Cardiac septum (tissue), 1 donor: ENCODE data around the gene BTN1A1. TPM values are rescaled to one million over a fixed set of nuclear protein-coding genes. Genes with fewer than 3 reads are reported as not detected.
"Not testable (repeated sequence)": the region's sequence is repeated elsewhere in the genome, so short reads cannot be mapped to it uniquely, and the experiment has no call there.

Experiments used
- DNase-seq: peaks from one replicate; pipeline ENCODE4 v3.0.0-alpha.2; 2020; ENCODE audit warnings: low spot score
- intact Hi-C: fragments of 100-400 bp; cut with DNase I; formaldehyde crosslinking; loops from one replicate; pipeline ENCODE4 v1.14.0; 2022
- total RNA-seq: library from RNA; stranded (reverse); fragmentation: NEBNext Ultra II Directional; extraction: Animal tissue kit (Norgen Biotek cat#: 25700); gene quantifications from one replicate; pipeline ENCODE4 v1.2.1, GENCODE V29; 2021
- donor health status: DM: no; HTN: no; CAD: no.

The BTN1A1 gene
- total RNA-seq, 1 donor from 2014 or later: not detected

GRCh38 chr6:26532699-26533531 is 32.8 kb downstream of the BTN1A1 start:
- intact Hi-C loops: no loop called here
- DNase-seq: peak; percentile 89

- intact Hi-C loops: no loop called here
- DNase-seq: no peak
Measured at GRCh38 chr6:26533532-26533931, 33.4 kb downstream of the BTN1A1 start.

GRCh38 chr6:26534681-26535465 is 34.8 kb downstream of the BTN1A1 start:
- intact Hi-C loops: loop anchor here (5.0 kb wide), 1 partner anchor 63 kb away; no protein-coding TSS in a partner anchor
- no peak for DNase-seq

GRCh38 chr6:26536571-26537159 is 36.6 kb downstream of the BTN1A1 start:
- intact Hi-C loops: loop anchor here (1.0 to 5.0 kb wide), 2 partner anchors 15 to 64 kb away; no protein-coding TSS in a partner anchor

GRCh38 chr6:26537160-26537845 is 37.2 kb downstream of the BTN1A1 start:
- DNase-seq: peak; percentile 89
- intact Hi-C loops: loop anchor here (1.0 to 5.0 kb wide), 2 partner anchors 16 to 65 kb away; no protein-coding TSS in a partner anchor

More at GRCh38 chr6:26536571-26537159, 36.6 kb downstream of the BTN1A1 start:
- DNase-seq: no peak

- intact Hi-C loops: loop anchor here (1.0 to 5.0 kb wide), 4 partner anchors 15 to 66 kb away; no protein-coding TSS in a partner anchor
- DNase-seq: peak; percentile 92
Measured at GRCh38 chr6:26537846-26538571, 37.9 kb downstream of the BTN1A1 start, which contains the start of gene HMGN4. TSS of gene HMGN4 (plus strand) at chr6:26538366. CDS start at chr6:26545207, 6,841 bp downstream.

GRCh38 chr6:26538572-26538902 is 38.4 kb downstream of the BTN1A1 start:
- intact Hi-C loops: loop anchor here (1.0 to 5.0 kb wide), 3 partner anchors 15 to 66 kb away; no protein-coding TSS in a partner anchor
- DNase-seq: no peak

- DNase-seq: no peak
- intact Hi-C loops: loop anchor here (2.0 to 5.0 kb wide), 2 partner anchors 30 to 67 kb away; no protein-coding TSS in a partner anchor
Measured at GRCh38 chr6:26539071-26539615, 39.0 kb downstream of the BTN1A1 start.

- no peak for DNase-seq
- intact Hi-C loops: no loop called here
Measured at GRCh38 chr6:26541579-26541978, 41.5 kb downstream of the BTN1A1 start.

- intact Hi-C loops: no loop called here
- DNase-seq: no peak
Measured at GRCh38 chr6:26543953-26544352, 43.9 kb downstream of the BTN1A1 start.

GRCh38 chr6:26544473-26544872 is 44.4 kb downstream of the BTN1A1 start:
- no peak for DNase-seq
- intact Hi-C loops: no loop called here

- intact Hi-C loops: no loop called here
- DNase-seq: no peak
Measured at GRCh38 chr6:26545627-26546026, 45.5 kb downstream of the BTN1A1 start.

GRCh38 chr6:26547363-26547762 is 47.3 kb downstream of the BTN1A1 start:
- DNase-seq, intact Hi-C loops: not testable (repeated sequence)

GRCh38 chr6:26550250-26550993 is 50.3 kb downstream of the BTN1A1 start:
- intact Hi-C loops: no loop called here
- peak; percentile 83 for DNase-seq

GRCh38 chr6:26552205-26552604 is 52.1 kb downstream of the BTN1A1 start:
- intact Hi-C loops: no loop called here
- DNase-seq: no peak

GRCh38 chr6:26552640-26553188 is 52.6 kb downstream of the BTN1A1 start:
- no peak for DNase-seq
- intact Hi-C loops: loop anchor here (1.0 kb wide), 1 partner anchor 14 kb away; the partner anchor contains the start of gene HMGN4

- DNase-seq: no peak
- intact Hi-C loops: loop anchor here (1.0 kb wide), 1 partner anchor 15 kb away; the partner anchor contains the start of gene HMGN4
Measured at GRCh38 chr6:26553264-26553634, 53.1 kb downstream of the BTN1A1 start.
